ENCODE results near the gene NRF1.
"Not testable (repeated sequence)": the region's sequence is repeated elsewhere in the genome, so short reads cannot be mapped to it uniquely, and the experiment has no call there.

The NRF1 gene

DNA sequence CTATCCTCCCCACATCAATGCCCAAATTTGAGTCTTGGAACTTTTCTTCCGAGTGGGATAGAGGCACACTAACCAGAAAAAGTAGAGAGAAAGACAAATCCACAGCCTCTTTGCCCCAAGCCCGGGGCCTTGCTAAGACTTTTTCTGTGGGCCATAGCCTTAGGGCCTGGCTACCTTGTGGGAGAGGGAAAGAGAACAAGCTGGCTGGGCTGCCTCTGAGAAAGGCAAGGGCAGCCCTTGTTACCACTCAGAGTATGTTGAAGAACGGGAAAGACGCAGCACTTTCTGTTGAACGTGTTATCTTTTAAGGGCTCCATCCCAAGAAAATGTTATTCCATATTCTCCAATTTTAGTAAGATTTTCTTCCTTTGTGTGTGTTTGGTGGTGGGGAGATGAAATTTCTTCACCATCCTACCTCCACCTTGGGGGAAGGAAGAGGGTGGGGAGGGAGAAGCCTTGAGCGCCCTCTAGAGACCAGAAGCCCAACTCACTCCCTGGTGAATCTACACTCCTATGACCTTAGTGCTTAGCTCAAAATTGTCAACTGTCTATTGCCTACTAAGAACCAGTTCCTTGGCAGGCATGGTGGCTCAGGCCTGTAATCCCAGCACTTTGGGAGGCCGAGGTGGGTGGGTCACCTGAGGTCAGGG is 3.9 kb upstream of the NRF1 start:
- peak; percentile 25 for DNase-seq (ENCODE audit: low spot score)

DNA sequence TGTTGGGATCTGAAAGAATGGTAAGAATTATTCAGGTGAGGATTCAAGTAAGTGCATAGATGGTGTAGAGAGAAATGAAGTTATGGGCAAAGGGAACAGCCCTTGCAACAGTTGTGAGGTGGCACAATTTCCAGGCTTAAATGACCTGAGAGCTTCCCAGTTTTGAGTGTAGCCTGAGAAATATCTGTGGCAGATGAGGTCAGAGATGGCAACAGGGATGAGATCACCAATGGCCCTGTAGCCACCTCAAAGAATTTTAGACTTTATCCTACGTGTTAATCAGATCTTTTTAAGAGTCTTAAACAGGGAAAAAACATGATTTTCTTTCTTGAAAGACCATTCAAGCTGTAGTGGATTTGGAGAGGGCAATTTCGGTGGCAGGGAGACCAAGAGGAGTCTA is 1.9 kb upstream of the NRF1 start:
- peak; percentile 57 for DNase-seq (ENCODE audit: low spot score)

DNA sequence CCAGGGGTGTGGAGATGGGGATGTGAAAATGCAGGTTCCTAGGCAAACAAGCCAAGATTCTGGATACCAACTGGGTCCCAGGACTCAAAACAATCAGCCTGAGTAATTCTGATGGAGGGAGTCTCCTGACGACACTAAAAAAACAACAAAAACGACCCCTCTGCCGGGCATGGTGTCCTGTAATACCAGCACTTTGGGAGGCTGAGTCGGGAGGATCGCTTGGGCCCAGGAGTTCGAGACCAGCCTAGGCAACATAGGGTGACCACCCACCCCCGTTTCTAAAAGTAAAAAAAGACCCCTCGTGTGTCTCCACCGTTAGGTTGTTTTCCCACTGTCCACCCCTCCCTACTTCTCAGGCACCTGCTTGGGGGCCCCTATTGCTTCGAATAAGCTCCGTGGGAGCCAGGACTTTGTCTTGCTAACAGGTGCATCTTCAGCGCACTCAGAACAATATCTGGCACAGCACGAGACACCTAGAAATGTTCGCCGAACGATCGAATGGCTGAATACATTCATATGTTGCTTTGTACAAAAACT is 743 bp upstream of the NRF1 start:
- peak; percentile 10 for DNase-seq (ENCODE audit: low spot score)

DNA sequence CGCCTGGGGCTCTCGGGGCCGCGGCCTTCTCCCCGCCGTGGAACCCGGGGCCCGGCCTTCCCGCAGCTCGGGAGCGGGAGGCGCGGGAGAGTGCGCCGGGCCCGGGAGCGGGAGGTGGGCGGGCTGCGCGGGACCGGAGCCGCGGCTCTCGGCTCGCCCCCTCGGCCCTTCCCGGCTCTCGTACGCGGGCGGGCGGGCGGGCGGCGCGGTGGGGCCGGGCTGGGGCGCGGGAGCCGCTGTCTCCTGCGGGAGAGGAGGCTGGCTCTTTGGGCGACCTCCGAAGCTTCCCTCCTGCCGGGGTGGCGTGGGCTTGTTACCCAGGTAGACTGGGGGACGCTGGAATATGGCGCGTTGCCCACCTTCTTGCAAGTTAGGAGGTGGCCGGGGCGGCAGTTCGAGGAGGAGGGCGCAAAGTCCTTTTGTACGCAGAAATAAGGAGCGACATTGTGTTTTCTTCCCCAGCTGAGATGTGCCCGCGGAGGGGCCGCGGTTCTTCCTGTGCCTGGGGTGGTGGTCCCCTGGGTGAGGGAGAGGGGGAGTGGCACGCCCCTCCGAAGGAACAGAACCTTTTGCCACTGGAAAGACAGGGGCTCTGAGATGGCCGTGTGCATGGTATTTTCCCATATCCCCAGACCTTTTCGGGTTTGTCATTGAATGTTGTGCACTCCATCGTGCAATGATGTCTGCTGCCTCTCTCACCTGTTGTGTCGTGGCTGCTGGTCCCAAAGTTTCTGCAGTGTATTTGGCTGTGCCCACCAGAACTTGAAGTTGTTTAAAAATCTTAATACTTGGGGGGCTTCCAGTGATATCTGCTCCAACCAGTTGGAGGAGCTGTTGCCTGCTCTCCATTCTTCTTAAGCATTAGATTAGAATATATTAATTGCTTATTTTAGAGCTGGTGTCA is 844 bp downstream of the NRF1 start:
- DNase-seq (ENCODE audit: low spot score): peak; percentile 37

DNA sequence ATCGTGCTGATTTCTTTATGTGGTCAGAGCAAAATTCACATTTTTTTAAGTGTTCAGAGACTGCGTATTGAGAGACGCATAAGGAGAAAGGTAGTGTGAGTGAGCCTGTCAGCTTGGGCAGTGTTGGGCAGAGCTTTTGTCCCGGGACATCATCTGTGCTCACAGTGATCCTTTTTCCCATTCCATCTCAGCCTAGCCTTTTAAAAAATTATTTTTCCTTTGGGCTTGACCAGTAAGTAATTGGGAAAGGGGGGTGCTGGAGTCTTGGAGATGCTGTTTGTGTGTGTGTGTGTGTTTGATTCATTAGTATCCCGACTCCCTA is 1.5 kb downstream of the NRF1 start:
- no peak for DNase-seq (ENCODE audit: low spot score)

DNA sequence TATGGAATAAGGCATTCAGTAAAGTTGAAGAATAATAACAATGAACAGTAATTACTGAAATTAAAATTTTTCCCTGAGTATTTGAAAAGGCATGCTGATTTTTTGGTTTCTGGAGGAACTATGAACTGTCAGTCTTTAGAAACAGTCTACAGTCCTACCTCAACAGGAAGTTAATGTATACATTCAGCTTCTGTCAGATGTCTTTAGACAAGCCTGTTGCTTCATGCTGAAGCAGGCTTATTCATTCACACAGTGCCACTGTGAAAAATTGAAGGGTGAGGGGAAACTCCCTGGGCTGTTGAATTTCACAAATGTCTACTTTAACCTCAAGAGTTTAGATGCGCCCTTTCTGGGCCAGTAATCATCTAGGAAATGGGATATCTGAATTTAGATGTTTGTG is 3.5 kb downstream of the NRF1 start:
- no peak for DNase-seq (ENCODE audit: low spot score)

DNA sequence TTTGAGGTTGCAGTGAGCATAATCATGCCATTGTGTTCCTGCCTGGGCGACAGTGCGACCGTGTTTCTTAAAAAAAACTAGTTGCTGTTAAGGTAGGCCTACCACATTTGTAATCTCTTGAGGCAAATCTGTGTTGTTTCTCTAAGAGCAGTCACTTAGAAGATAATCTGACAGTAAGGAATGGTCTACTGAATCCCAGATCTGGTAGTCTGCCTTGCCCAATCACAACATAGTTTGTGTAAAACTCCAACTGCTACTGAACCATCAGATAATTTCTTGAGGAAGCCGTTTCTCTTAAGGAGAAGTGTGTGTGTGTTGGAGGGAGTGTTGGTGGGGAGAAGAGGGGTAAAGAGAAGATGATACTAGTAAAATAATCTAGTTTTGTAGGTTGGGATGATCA is 5.0 kb downstream of the NRF1 start:
- DNase-seq (ENCODE audit: low spot score): no peak

DNA sequence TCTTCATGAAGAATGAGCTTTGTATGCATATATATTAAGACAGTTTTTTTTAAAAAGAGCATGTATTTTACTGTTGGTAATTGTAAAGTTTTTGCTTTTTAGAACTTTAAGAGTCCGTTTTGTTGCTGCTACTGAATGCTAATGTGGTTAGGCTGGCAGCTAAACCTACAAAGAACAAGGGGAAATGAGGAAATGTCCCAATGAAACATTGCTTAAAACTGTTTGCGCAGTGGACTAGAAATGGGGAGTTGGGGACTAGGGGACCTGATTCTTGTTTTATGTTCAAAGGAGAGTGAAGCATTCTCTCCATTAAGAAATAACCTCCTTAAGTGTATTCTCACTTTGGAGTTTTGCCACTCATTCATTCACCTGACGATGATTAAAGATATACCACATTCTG is 5.7 kb downstream of the NRF1 start:
- no peak for DNase-seq (ENCODE audit: low spot score)

DNA sequence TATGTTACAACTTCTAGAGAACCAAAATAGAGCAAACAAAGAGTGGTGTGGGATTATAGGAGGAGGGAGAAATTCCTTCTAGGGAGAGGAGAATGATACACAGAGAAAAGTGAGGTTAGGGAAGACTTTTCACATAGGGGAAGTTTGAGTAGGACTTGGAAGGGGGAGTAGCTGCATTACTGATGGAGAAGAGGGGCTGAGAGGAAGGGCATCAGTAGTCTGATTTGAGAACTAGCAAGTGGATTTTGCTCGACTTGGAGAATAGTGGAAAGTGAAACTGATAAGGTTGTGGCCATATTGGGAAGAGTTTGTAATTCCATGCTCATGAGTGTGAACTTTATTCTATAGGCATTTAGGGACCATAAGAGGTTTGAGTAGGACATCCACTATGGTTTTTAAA is 6.1 kb downstream of the NRF1 start:
- DNase-seq (ENCODE audit: low spot score): no peak

DNA sequence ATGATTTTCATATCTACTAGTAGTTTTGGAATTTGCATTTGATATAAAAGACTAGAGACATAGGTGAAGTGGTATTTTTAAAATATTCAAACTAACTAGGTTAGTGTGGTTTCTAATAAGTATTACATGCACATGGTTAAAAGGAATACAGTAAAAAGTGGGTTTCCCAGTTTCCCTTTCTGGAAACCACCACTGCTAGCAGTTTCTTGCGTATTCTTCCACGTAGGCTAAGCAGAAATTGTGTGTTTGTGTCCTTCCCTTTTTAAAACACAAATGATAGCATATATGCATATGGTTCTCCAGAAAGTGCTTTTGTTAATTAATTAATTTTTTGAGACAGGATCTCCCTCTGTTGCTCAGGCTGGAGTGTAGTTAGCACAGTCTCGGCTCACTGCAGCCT is 15.4 kb downstream of the NRF1 start:
- DNase-seq (ENCODE audit: low spot score): no peak

DNA sequence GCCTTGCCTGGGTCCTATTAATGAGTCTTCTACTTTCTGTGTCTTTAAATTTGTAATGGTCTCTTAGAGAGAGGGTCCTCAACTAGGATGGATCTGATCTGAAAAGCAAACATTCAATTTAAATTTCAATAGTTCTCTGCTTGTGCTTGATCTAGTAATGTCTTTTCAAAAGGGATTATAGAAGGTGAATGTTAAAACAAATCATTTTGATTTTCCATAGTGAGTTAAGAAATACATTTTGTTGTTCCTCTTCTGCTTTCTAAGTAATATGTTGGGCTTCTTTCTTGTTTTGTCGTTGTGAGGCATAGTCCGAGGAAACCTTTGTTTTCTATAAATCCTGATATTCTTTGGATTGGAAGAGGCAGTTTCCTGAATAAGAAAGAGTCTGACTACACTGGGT is 18.8 kb downstream of the NRF1 start:
- DNase-seq (ENCODE audit: low spot score): no peak

DNA sequence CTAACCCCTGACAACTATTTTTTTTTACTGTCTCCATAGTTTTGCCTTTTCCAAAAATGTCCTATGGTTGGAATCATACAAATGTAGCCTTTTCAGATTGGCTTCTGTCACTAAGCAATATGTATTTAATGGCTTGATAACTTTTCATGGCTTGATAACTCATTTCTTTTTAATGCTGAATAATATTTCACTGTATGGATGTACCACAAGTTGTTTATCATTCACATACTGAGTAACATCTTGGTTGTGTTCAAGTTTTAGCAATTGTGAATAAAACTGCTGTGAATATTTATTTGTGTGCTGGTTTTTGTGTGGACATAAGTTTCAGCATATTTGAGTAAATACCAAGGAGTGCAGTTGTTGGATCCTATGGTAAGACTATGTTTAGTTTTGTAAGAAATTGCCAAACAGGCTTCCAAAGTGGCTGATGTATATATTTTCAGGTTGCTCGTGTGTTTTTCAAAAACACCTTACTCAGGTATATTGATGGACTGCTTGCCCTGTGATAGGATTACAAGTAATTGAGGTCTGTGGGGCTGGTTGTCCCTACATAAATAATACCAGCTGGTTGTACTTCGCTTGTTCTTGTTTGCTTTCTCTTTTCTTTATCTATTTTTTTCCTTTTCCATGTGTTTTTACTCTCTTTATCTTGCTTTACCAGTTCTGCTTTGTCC is 23.0 kb downstream of the NRF1 start:
- DNase-seq (ENCODE audit: low spot score): no peak

DNA sequence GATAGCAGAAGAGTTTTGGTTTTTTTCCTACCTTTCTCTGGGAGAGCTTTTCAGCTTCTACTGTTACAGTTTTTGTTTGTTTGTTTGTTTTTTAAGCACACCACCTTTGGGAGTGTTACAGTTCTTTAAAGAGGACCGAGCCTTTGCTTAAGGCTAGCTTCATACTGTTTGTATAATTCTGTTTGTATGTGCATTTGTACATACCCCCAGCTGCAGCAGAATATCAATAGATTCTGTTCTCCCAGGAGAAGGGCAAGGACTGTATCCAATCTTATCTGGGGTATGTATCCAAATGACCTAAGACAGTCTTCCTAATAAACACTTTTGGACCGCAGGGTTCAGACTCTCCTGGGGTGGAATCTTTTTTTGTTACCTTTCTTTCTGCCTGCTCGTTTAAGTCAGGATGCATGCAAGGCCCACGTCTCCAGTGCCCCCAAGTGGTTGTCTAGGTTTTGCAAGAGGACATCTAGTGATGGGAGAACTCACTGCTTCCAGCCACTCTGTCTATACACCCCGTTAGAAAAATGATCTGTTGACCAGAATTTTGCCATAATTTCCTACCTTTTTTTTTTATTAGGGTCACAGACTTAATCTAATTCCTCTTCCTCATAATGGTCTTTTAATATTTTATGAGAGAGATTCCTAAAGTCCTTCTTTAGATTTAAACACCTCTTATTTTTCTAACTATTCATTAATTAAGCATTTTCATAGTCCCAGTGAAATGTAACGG is 23.9 kb downstream of the NRF1 start:
- peak; percentile 74 for DNase-seq (ENCODE audit: low spot score)

DNA sequence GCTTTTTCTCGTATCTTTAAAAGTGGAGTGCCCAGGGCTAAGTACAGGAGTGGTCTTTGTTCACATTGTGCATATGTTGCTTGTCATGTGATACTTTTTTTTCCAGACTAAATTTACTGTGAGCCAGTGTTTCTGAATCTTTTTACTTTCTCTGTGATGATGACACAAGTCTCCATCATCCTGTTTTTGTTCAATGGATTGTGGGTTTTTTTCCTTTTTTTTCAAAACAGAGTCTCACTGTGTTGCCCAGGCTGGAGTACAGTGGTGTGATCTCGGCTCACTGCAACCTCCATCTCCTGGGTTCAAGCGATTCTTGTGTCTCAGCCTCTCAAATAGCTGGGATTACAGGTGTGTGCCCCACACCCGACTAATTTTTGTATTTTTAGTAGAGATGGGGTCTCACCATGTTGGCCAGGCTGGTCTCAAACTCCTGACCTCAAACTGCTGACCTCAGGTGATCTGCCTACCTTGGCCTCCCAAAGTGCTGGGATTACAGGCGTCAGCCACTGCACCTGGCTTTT is 24.6 kb downstream of the NRF1 start:
- DNase-seq (ENCODE audit: low spot score): not testable (repeated sequence)

DNA sequence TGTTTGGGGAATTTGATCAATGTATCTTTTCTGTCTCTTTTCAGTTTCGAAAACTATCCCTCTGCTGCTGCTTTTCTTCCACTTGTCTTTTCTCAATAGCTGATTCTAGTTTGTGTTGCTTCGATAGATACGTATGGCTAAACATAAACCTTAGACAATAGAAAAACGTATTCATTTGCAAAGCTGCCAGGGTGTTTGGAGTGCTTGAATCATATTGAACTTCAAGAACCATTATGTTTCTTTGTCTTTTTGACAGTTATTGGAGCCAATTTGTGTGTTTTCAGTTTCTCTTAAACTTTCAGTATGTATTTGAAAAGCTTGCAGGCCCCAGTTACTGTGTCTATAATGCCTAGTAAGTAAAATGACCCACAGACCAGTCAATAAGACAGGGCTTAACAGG is 25.1 kb downstream of the NRF1 start:
- DNase-seq (ENCODE audit: low spot score): no peak

DNA sequence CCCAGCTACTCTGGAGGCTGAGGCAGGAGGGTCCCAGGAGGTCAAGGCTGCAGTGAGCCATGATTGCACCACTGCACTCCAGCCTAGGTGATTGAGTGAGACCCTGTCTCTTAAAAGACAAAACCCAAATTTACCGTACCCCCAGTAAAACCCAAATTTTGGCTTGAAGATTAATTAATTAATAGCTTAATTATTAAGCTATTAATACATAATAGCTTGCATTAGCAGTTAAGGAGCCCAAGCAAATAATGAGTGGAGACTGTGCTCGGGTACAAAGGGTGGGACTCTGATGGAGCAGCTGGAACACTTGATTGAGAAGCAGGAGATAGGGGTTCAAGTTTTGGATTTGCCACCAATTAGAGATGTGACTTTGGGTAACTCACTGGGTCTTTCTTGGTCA is 28.9 kb downstream of the NRF1 start:
- no peak for DNase-seq (ENCODE audit: low spot score)

DNA sequence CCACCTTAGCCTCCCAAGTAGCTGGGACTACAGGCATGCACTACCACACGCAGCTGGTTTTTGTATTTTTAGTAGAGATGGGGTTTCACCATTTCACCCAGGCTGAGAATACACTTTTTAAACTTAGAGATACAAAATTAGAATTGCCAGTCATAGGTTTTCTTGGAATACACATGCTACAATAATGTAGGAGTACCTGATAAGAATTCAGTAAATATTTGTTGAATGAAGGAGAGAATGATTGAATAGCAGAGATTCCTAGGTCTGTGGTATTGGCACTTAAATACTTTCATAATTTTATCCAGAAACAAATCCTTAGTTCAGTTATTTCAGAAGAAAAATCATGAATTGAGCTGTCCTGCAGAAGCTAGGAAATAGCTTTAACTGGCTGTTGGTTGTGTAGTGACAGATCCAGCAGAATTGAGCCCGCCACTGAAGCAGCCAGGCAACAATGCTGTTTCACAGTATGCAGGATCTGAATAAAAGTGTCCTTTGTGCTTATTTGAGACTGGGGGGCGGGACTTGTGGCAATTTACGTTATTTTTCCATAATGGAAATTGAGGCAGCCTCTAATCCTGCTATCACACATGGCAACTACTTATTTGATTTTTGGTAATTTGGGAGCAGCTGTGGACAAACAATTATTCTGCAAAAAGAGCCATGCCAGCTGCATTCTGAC is 31.5 kb downstream of the NRF1 start:
- no peak for DNase-seq (ENCODE audit: low spot score)

DNA sequence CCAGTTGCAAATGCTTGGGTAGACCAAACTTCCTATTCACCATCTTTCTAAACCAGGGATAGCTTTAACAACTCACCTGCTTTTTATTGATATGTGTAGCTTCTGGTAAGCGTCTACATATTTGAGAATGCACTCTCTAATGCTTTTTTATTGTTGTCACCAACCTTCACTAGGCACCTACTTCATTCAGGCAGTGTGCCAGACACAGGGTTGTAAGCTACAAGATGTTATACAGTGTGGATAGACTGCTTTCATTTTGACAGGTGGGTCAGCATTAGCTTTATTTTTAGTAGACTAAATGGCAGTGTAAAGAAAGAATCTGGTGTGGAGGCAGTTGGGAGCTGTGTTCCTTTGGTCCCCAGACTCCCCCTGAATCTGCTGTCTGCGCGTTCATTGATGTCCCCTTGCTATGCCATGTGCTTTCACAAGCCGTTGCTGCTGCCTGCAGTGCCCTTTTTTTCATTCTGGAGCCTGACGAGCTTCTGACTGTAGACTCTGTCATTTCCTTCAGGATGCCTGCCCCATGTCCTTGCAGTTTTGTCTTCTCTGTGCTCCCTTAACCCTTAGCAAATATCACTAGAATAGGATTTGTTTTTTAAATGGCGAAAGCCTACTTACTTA is 32.1 kb downstream of the NRF1 start:
- no peak for DNase-seq (ENCODE audit: low spot score)

DNA sequence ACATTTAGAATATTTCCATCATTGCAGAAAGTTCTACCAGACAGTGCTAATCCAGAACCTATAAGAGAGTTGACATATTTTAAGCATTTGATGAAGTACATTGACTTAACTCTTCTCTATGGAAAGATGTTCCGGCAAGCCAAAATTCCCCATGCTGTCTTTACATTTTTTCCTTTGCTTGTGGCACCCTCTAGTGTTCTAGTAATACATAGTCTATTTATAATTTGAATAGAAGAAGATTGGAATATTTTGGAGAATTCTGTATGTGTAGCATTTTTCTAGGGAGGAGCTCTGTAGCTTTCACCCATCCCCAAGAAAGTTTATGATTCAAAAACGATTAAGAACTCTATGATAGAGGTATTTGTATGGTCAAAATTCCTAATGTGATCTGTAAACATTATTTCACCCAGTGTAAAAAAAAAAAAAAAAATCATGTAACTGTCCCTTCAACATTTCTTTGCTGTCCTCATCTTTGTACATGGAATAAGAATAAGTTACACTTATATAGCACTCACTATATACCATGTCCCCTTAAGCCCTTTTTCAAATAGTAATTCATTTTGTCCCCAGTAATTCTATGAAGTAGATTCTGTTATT is 33.2 kb downstream of the NRF1 start:
- peak; percentile 44 for DNase-seq (ENCODE audit: low spot score)

DNA sequence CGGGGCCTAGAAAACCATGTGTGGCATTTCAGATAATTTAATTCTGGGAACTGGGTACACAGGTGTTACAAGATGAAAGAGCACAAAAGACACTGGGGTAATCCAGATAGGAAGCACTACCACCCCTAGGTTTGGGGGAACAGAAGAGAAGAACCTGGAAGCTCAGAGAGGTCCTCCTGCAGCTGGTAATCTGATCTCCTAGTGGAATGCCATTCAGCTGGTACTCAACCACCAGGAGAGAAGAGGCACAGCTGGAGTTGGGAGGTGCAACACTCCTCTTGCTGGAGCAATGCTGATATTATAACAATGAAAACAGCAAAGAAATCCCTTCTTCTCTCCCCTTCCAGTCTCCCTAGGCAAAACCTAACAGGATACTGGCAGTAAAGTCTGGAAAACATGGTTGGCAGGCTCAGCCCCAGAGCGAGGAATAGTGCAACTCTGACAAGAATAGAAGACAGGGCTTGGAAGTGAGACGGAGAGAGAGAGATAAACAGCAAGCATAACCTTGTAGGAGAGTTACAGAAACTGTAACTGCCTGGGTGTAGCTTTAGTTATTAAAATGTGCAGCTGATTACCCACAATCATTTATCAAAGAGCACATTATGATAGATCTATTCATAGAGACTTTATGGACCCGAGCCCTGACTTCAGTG is 35.0 kb downstream of the NRF1 start:
- DNase-seq (ENCODE audit: low spot score): no peak

All from kidney tubule cell (primary cell).